HepG2 (cell line): ENCODE data around the gene ATAD3C. TPM values are rescaled to one million over a fixed set of nuclear protein-coding genes. Genes with fewer than 3 reads are reported as not detected.

Source experiments
- AGO2 ChIP-seq: fragments of 200-400 bp; formaldehyde crosslinking; optimal IDR thresholded peaks from 2 replicates; pipeline ENCODE3; 2017; ENCODE audit warnings: mild to moderate bottlenecking, low read depth, low read length, moderate library complexity
- ATF1 ChIP-seq: IDR thresholded peaks from 2 replicates; pipeline ENCODE4 v1.6.1; 2016; ENCODE audit warnings: mild to moderate bottlenecking, control low read depth
- CEBPG ChIP-seq: IDR thresholded peaks from 2 replicates; pipeline ENCODE4 v1.6.1; 2016
- DMAP1 ChIP-seq: IDR thresholded peaks from 2 replicates; pipeline ENCODE4 v1.6.1; 2016
- ESRRA ChIP-seq: sonication (generic); formaldehyde crosslinking; IDR thresholded peaks from 2 replicates; pipeline ENCODE4 v1.5.1; 2020; ENCODE audit warnings: mild to moderate bottlenecking, low read depth, missing genetic modification reagents
- GZF1 ChIP-seq: sonication (generic); formaldehyde crosslinking; IDR thresholded peaks from 2 replicates; pipeline ENCODE4 v1.5.1; 2020; ENCODE audit warnings: mild to moderate bottlenecking, missing genetic modification reagents
- KDM4B ChIP-seq: sonication (generic); formaldehyde crosslinking; IDR thresholded peaks from 2 replicates; pipeline ENCODE4 v1.4.0; 2020; ENCODE audit warnings: missing genetic modification reagents
- MBD4 ChIP-seq: IDR thresholded peaks from 2 replicates; pipeline ENCODE4 v1.6.1; 2012; ENCODE audit warnings: low read length, inconsistent platforms, borderline replicate concordance
- MED1 ChIP-seq: sonication (generic); formaldehyde crosslinking; IDR thresholded peaks from 2 replicates; pipeline ENCODE4 v1.4.0; 2020; ENCODE audit warnings: missing genetic modification reagents
- NR2C2 ChIP-seq: sonication (generic); formaldehyde crosslinking; IDR thresholded peaks from 2 replicates; pipeline ENCODE4 v1.4.0; 2020; ENCODE audit warnings: missing genetic modification reagents, mild to moderate bottlenecking, moderate library complexity, borderline replicate concordance
- POLR2A ChIP-seq, 2 experiments: IDR thresholded peaks; 2 replicates each; pipeline ENCODE4 v1.6.1; 2011; ENCODE audit warnings: low read depth in 2 of 2, low read length in 2 of 2, mild to moderate bottlenecking in 1 of 2, moderate library complexity in 1 of 2; ENCODE audit not compliant: insufficient read depth in 1 of 2
- SIN3A ChIP-seq: IDR thresholded peaks from 2 replicates; pipeline ENCODE4 v1.6.1; 2011; ENCODE audit warnings: low read depth, mild to moderate bottlenecking, control low read depth, low read length, borderline replicate concordance
- SP4 ChIP-seq: sonication (generic); formaldehyde crosslinking; IDR thresholded peaks from 2 replicates; pipeline ENCODE4 v1.8.1; 2023; ENCODE audit warnings: mild to moderate bottlenecking, missing genetic modification reagents
- SSRP1 ChIP-seq: IDR thresholded peaks from 2 replicates; pipeline ENCODE4 v1.6.1; 2016; ENCODE audit warnings: control low read depth
- TBP ChIP-seq: sonication (generic); formaldehyde crosslinking; IDR thresholded peaks from 2 replicates; pipeline ENCODE4 v1.5.0; 2020; ENCODE audit warnings: missing genetic modification reagents
- ZBTB8A ChIP-seq: sonication (generic); formaldehyde crosslinking; IDR thresholded peaks from 2 replicates; pipeline ENCODE4 v1.4.0; 2020; ENCODE audit warnings: mild to moderate bottlenecking, low read depth, missing genetic modification reagents, borderline replicate concordance
- ZIK1 ChIP-seq: sonication (generic); formaldehyde crosslinking; IDR thresholded peaks from 2 replicates; pipeline ENCODE4 v1.5.0; 2020; ENCODE audit warnings: mild to moderate bottlenecking, low read depth, missing genetic modification reagents, borderline replicate concordance
- ZMYM4 ChIP-seq: sonication (generic); formaldehyde crosslinking; IDR thresholded peaks from 2 replicates; pipeline ENCODE4 v1.8.1; 2023; ENCODE audit warnings: mild to moderate bottlenecking, missing genetic modification reagents
- ZNF121 ChIP-seq: sonication (generic); formaldehyde crosslinking; IDR thresholded peaks from 2 replicates; pipeline ENCODE4 v1.5.0; 2020; ENCODE audit warnings: mild to moderate bottlenecking, missing genetic modification reagents
- ZNF230 ChIP-seq: sonication (generic); formaldehyde crosslinking; IDR thresholded peaks from 2 replicates; pipeline ENCODE4 v1.4.0; 2020; ENCODE audit warnings: mild to moderate bottlenecking, missing genetic modification reagents
- ZNF501 ChIP-seq: sonication (generic); formaldehyde crosslinking; IDR thresholded peaks from 2 replicates; pipeline ENCODE4 v1.5.1; 2020; ENCODE audit warnings: mild to moderate bottlenecking, moderate library complexity, missing genetic modification reagents
- ZNF549 ChIP-seq: sonication (generic); formaldehyde crosslinking; IDR thresholded peaks from 2 replicates; pipeline ENCODE4 v1.5.0; 2020; ENCODE audit warnings: missing genetic modification reagents
- ZNF619 ChIP-seq: sonication (generic); formaldehyde crosslinking; IDR thresholded peaks from 2 replicates; pipeline ENCODE4 v1.4.0; 2020; ENCODE audit warnings: mild to moderate bottlenecking, missing genetic modification reagents
- ZNF709 ChIP-seq: sonication (generic); formaldehyde crosslinking; IDR thresholded peaks from 2 replicates; pipeline ENCODE4 v1.5.0; 2020; ENCODE audit warnings: mild to moderate bottlenecking, missing genetic modification reagents
- ZSCAN25 ChIP-seq: sonication (generic); formaldehyde crosslinking; IDR thresholded peaks from 2 replicates; pipeline ENCODE4 v1.8.0; 2022; ENCODE audit warnings: mild to moderate bottlenecking, missing genetic modification reagents
- polyA plus RNA-seq, 8 experiments: library from polyadenylated mRNA; depleted of rRNA in 3 of 8; stranded (reverse) in 7 of 8; unstranded in 1 of 8; fragments of >200 nt; fragmentation: Illumina TruSeq in 4 of 8; extraction: Trizol in 4 of 8; gene quantifications; 2 replicates each; pipeline versions ENCODE4 v1.2.1 to v1.2.3, GENCODE V29; 2011 to 2016; ENCODE audit warnings: low read depth in 4 of 8, missing spikeins in 1 of 8, mixed read lengths in 1 of 8; ENCODE audit not compliant: insufficient read depth in 1 of 8
- total RNA-seq, 5 experiments: library from RNA; depleted of rRNA; stranded (reverse); fragments of >200 nt; fragmentation: Illumina TruSeq; extraction: Trizol; gene quantifications; 2 replicates each; pipeline ENCODE4 v1.2.3, GENCODE V29; 2016; ENCODE audit warnings: low read depth in 1 of 5
- TF ChIP-seq, protein P1 (sequence below): sonication (generic); formaldehyde crosslinking; IDR thresholded peaks from 2 replicates; pipeline ENCODE4 v1.9.0; 2022; ENCODE audit warnings: low read depth, missing genetic modification reagents
- TF ChIP-seq, protein P2 (sequence below): sonication (generic); formaldehyde crosslinking; IDR thresholded peaks from 2 replicates; pipeline ENCODE4 v1.8.0; 2022; ENCODE audit warnings: low read depth, missing genetic modification reagents
- TF ChIP-seq, protein P3 (sequence below): fragments of 450-650 bp; IDR thresholded peaks from 2 replicates; pipeline ENCODE4 v1.6.1; 2016

Gene ATAD3C
- total and polyA plus RNA-seq, 2 of the 13 experiments (the other 11 are each of a cell fraction or from before 2014, with no cell fraction given), result 2.4 to 3.2 TPM

DNA sequence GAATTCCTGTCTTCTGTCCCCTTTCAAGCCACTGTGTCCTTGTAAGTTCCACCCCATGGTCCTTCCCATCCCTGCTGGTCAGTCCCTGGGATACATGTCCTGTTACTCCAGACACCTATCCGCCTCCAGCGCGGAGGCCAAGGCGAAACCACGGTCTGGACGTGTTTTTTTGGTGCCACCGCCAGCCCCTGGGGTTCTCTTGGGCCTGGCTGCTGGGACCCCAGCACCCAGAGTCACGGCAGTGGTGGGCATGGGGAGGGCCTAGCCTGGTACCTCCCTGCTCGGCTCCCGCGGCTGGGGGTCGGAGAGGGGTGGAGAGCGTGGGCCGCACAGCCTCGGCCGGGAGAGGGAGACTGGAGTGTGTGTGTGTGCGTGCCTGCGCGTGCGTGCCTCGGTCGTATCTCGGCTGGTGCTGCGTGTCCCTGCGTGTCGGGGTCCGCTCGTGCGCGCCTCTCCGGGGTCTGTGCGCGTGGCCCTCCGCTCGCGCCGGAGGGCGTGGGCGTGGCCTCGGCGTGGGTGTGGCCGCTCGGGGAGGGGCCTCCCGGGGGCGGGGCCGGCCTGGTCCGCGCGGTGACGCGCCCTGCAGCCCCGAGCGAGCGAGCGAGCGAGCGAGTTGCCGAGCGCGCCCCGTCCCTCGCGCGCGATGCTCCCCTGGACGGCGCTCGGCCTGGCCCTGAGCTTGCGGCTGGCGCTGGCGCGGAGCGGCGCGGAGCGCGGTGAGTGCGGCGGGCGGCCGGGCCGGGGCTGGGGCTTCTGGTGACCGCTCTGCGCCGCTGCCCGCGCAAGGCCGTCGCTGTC lies 14.2 kb upstream of the ATAD3C start, which contains the start of gene VWA1 (continued):
- TF ChIP-seq POLR2A (IDR thresholded peaks at IDR 0.05; ENCODE audit: insufficient read depth in 1 of 2, low read depth in 2 of 2, low read length in 2 of 2), result no peak; a peak in 1 of 4 replicates
- TF ChIP-seq ATF1 (CRISPR knock-in tag), result no peak
- peak; percentile 71; the same call in 1 of the 2 replicates for TF ChIP-seq ZNF501 (CRISPR knock-in tag)
- TF ChIP-seq DMAP1 (CRISPR knock-in tag), result 0 out of 2 replicates have a peak, but pooled peaks have one; percentile 37
- peak; percentile 36; the same call in 1 of the 2 replicates for TF ChIP-seq KDM4B
- TF ChIP-seq SP4 (CRISPR knock-in tag), result peak; percentile 92
- no peak for TF ChIP-seq ZBTB8A
- TF ChIP-seq, protein P1, sequence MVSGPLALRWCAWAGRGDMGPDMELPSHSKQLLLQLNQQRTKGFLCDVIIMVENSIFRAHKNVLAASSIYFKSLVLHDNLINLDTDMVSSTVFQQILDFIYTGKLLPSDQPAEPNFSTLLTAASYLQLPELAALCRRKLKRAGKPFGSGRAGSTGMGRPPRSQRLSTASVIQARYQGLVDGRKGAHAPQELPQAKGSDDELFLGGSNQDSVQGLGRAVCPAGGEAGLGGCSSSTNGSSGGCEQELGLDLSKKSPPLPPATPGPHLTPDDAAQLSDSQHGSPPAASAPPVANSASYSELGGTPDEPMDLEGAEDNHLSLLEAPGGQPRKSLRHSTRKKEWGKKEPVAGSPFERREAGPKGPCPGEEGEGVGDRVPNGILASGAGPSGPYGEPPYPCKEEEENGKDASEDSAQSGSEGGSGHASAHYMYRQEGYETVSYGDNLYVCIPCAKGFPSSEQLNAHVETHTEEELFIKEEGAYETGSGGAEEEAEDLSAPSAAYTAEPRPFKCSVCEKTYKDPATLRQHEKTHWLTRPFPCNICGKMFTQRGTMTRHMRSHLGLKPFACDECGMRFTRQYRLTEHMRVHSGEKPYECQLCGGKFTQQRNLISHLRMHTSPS (CRISPR knock-in tag), result peak; percentile 54; the same call in 1 of the 2 replicates
- no peak for TF ChIP-seq GZF1 (CRISPR knock-in tag)
- TF ChIP-seq ZNF709 (CRISPR knock-in tag), result no peak
- TF ChIP-seq MBD4, result no peak
- peak; percentile 69; the same call in 1 of the 2 replicates for TF ChIP-seq SSRP1 (CRISPR knock-in tag)
- no peak for TF ChIP-seq SIN3A
- TF ChIP-seq, protein P2, sequence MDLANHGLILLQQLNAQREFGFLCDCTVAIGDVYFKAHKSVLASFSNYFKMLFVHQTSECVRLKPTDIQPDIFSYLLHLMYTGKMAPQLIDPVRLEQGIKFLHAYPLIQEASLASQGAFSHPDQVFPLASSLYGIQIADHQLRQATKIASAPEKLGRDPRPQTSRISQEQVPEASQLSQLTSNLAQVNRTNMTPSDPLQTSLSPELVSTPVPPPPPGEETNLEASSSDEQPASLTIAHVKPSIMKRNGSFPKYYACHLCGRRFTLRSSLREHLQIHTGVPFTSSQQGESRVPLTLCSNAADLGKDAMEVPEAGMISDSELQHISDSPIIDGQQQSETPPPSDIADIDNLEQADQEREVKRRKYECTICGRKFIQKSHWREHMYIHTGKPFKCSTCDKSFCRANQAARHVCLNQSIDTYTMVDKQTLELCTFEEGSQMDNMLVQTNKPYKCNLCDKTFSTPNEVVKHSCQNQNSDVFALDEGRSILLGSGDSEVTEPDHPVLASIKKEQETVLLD (CRISPR knock-in tag), result 0 out of 2 replicates have a peak, but pooled peaks have one; percentile 32
- no peak; the same call in 1 of the 2 replicates for TF ChIP-seq ZNF121 (CRISPR knock-in tag)
- TF ChIP-seq ZMYM4 (CRISPR knock-in tag), result 0 out of 2 replicates have a peak, but pooled peaks have one; percentile 10
- TF ChIP-seq, protein P3, sequence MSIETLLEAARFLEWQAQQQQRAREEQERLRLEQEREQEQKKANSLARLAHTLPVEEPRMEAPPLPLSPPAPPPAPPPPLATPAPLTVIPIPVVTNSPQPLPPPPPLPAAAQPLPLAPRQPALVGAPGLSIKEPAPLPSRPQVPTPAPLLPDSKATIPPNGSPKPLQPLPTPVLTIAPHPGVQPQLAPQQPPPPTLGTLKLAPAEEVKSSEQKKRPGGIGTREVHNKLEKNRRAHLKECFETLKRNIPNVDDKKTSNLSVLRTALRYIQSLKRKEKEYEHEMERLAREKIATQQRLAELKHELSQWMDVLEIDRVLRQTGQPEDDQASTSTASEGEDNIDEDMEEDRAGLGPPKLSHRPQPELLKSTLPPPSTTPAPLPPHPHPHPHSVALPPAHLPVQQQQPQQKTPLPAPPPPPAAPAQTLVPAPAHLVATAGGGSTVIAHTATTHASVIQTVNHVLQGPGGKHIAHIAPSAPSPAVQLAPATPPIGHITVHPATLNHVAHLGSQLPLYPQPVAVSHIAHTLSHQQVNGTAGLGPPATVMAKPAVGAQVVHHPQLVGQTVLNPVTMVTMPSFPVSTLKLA, result 0 out of 2 replicates have a peak, but pooled peaks have one; percentile 27
- TF ChIP-seq MED1 (CRISPR knock-in tag), result peak; percentile 69
- TF ChIP-seq ZIK1 (CRISPR knock-in tag), result peak; percentile 57; the same call in 1 of the 2 replicates
- 0 out of 2 replicates have a peak, but pooled peaks have one; percentile 68 for TF ChIP-seq ZNF619 (CRISPR knock-in tag)
- peak; percentile 79 for TF ChIP-seq AGO2
- TF ChIP-seq CEBPG, result no peak
- TF ChIP-seq NR2C2 (CRISPR knock-in tag), result peak; percentile 23; the same call in 1 of the 2 replicates
- TF ChIP-seq ZSCAN25 (CRISPR knock-in tag), result peak; percentile 68
- TF ChIP-seq ZNF549 (CRISPR knock-in tag), result no peak
- TF ChIP-seq TBP (CRISPR knock-in tag), result no peak
- TF ChIP-seq ESRRA (CRISPR knock-in tag), result peak; percentile 52; the same call in 1 of the 2 replicates
- TF ChIP-seq ZNF230 (CRISPR knock-in tag), result no peak
